H9 (cell line): ENCODE data around the gene CAV2. TPM values are rescaled to one million over a fixed set of nuclear protein-coding genes. Genes with fewer than 3 reads are reported as not detected.

Source experiments
- DNase-seq: peaks from one replicate; pipeline ENCODE4 v3.0.0-alpha.2; 2017
- H2AFZ ChIP-seq: one replicate; pipeline ENCODE4 v1.6.1; 2013; ENCODE audit warnings: mild to moderate bottlenecking, low read length, control low read depth, moderate library complexity
- H2AK5ac ChIP-seq: 2 replicates; pipeline ENCODE4 v1.6.1; 2013; ENCODE audit warnings: low read length, control low read depth, mixed read lengths; ENCODE audit not compliant: insufficient read length
- H2BK120ac ChIP-seq: one replicate; pipeline ENCODE4 v1.6.1; 2013; ENCODE audit warnings: low read depth, mild to moderate bottlenecking, low read length, control low read depth, inconsistent platforms; ENCODE audit not compliant: poor library complexity, severe bottlenecking
- H2BK12ac ChIP-seq: 2 replicates; pipeline ENCODE4 v1.6.1; 2013; ENCODE audit warnings: low read length, control low read depth, mixed read lengths, low read depth; ENCODE audit not compliant: insufficient read length
- H2BK15ac ChIP-seq: 2 replicates; pipeline ENCODE4 v1.6.1; 2013; ENCODE audit warnings: low read depth, low read length, control low read depth
- H2BK20ac ChIP-seq: one replicate; pipeline ENCODE4 v1.6.1; 2013; ENCODE audit warnings: low read depth, mild to moderate bottlenecking, low read length, control low read depth, inconsistent platforms; ENCODE audit not compliant: poor library complexity, severe bottlenecking
- H2BK5ac ChIP-seq: 2 replicates; pipeline ENCODE4 v1.6.1; 2013; ENCODE audit warnings: low read length, control low read depth, mixed read lengths; ENCODE audit not compliant: insufficient read length
- H3K14ac ChIP-seq: 2 replicates; pipeline ENCODE4 v1.6.1; 2013; ENCODE audit warnings: low read length, control low read depth; ENCODE audit not compliant: insufficient read depth
- H3K18ac ChIP-seq: 2 replicates; pipeline ENCODE4 v1.6.1; 2013; ENCODE audit warnings: low read depth, mild to moderate bottlenecking, mixed read lengths, low read length, control low read depth; ENCODE audit not compliant: insufficient read length
- H3K23ac ChIP-seq: 2 replicates; pipeline ENCODE4 v1.6.1; 2013; ENCODE audit warnings: low read length, control low read depth, mixed read lengths, low read depth; ENCODE audit not compliant: insufficient read length
- H3K23me2 ChIP-seq: 2 replicates; pipeline ENCODE4 v1.6.1; 2013; ENCODE audit warnings: low read depth, mild to moderate bottlenecking, mixed read lengths, low read length, control low read depth; ENCODE audit not compliant: insufficient read length, poor library complexity, severe bottlenecking
- H3K27ac ChIP-seq: 2 replicates; pipeline ENCODE4 v1.5.1; 2013; ENCODE audit warnings: low read length, control low read depth, mixed read lengths, low read depth; ENCODE audit not compliant: insufficient read length
- H3K27me3 ChIP-seq: 2 replicates; pipeline ENCODE4 v1.6.1; 2013; ENCODE audit warnings: low read length, control low read depth, inconsistent platforms; ENCODE audit not compliant: insufficient read depth
- H3K4ac ChIP-seq: 2 replicates; pipeline ENCODE4 v1.6.1; 2013; ENCODE audit warnings: low read depth, mild to moderate bottlenecking, control low read depth, inconsistent platforms, low read length, moderate library complexity
- H3K4me1 ChIP-seq: 2 replicates; pipeline ENCODE4 v1.6.1; 2013; ENCODE audit warnings: low read length, control low read depth, inconsistent platforms; ENCODE audit not compliant: insufficient read depth
- H3K4me2 ChIP-seq: 2 replicates; pipeline ENCODE4 v1.6.1; 2013; ENCODE audit warnings: low read length, control low read depth, mixed read lengths; ENCODE audit not compliant: insufficient read length, insufficient read depth
- H3K56ac ChIP-seq: 2 replicates; pipeline ENCODE4 v1.6.1; 2013; ENCODE audit warnings: low read depth, mild to moderate bottlenecking, mixed read lengths, low read length, control low read depth; ENCODE audit not compliant: insufficient read length
- H3K79me1 ChIP-seq: 2 replicates; pipeline ENCODE4 v1.6.1; 2013; ENCODE audit warnings: low read depth, mild to moderate bottlenecking, moderate library complexity, low read length, control low read depth, inconsistent platforms; ENCODE audit not compliant: insufficient read depth, poor library complexity, severe bottlenecking
- H3K79me2 ChIP-seq: 2 replicates; pipeline ENCODE4 v1.6.1; 2013; ENCODE audit warnings: low read length, control low read depth, inconsistent platforms; ENCODE audit not compliant: insufficient read depth
- H3K9ac ChIP-seq: 2 replicates; pipeline ENCODE4 v1.6.1; 2013; ENCODE audit warnings: low read length, control low read depth, mixed read lengths; ENCODE audit not compliant: insufficient read length; ENCODE audit errors: extremely low read depth
- H3K9me3 ChIP-seq: one replicate; pipeline ENCODE4 v1.6.1; 2013; ENCODE audit warnings: low read depth, low read length, inconsistent platforms; ENCODE audit not compliant: control insufficient read depth
- H3T11ph ChIP-seq: one replicate; pipeline ENCODE4 v1.6.1; 2013; ENCODE audit warnings: mild to moderate bottlenecking, low read length, control low read depth, inconsistent platforms
- H4K20me1 ChIP-seq: one replicate; pipeline ENCODE4 v1.6.1; 2013; ENCODE audit not compliant: control insufficient read depth, insufficient read length, insufficient read depth
- H4K5ac ChIP-seq: 2 replicates; pipeline ENCODE4 v1.6.1; 2013; ENCODE audit warnings: low read depth, mild to moderate bottlenecking, mixed read lengths, low read length, control low read depth; ENCODE audit not compliant: insufficient read length
- H4K8ac ChIP-seq: replicated peaks from 2 replicates; pipeline ENCODE4 v1.6.1; 2013; ENCODE audit warnings: low read length, control low read depth, mixed read lengths, low read depth; ENCODE audit not compliant: insufficient read length
- H4K91ac ChIP-seq: 2 replicates; pipeline ENCODE4 v1.6.1; 2013; ENCODE audit warnings: low read depth, mild to moderate bottlenecking, moderate library complexity, mixed read lengths, low read length, control low read depth; ENCODE audit not compliant: insufficient read length
- H3K27ac Mint-ChIP-seq, 3 experiments: 2 replicates in 2 of 3; 3 replicates in 1 of 3; pipeline ENCODE4 v1.8.0; 2020 to 2021; ENCODE audit warnings: mixed read lengths in 3 of 3, mild to moderate bottlenecking in 1 of 3, moderate library complexity in 1 of 3
- H3K27me3 Mint-ChIP-seq: 2 replicates; pipeline ENCODE4 v1.8.0; 2021; ENCODE audit warnings: low read depth, mild to moderate bottlenecking, moderate library complexity, mixed read lengths
- H3K36me3 Mint-ChIP-seq, 3 experiments: 2 replicates in 2 of 3; 3 replicates in 1 of 3; pipeline ENCODE4 v1.8.0; 2020 to 2021; ENCODE audit warnings: low read depth in 3 of 3, mixed read lengths in 3 of 3; ENCODE audit not compliant: insufficient read depth in 1 of 3
- H3K4me1 Mint-ChIP-seq, 2 experiments: 2 replicates each; pipeline ENCODE4 v1.8.0; 2020; ENCODE audit warnings: mixed read lengths in 2 of 2
- H3K4me3 Mint-ChIP-seq, 2 experiments: 2 replicates in 1 of 2; 3 replicates in 1 of 2; pipeline ENCODE4 v1.8.0; 2020 to 2021; ENCODE audit warnings: mild to moderate bottlenecking in 2 of 2, mixed read lengths in 2 of 2, moderate library complexity in 1 of 2
- H3K9me3 Mint-ChIP-seq, 2 experiments: 2 replicates in 1 of 2; 3 replicates in 1 of 2; pipeline ENCODE4 v1.8.0; 2020; ENCODE audit warnings: mild to moderate bottlenecking in 2 of 2, mixed read lengths in 2 of 2, moderate library complexity in 1 of 2
- CTCF ChIP-seq: fragments of 200-600 bp; sonication (generic); conservative IDR thresholded peaks from 3 replicates; pipeline ENCODE4 v1.8.0; 2021; ENCODE audit warnings: antibody characterized with exemption, mild to moderate bottlenecking
- WGBS: extraction: QIAGEN DNeasy Blood & Tissue Kit; methylation state at CpG from one replicate; pipeline ENCODE4 v1.1.7; 2013; ENCODE audit warnings: missing lambda C conversion rate, low lambda C conversion rate, mixed read lengths; ENCODE audit not compliant: insufficient read length; ENCODE audit errors: extremely low coverage; 5-methylcytosine and 5-hydroxymethylcytosine counted together
- total RNA-seq: library from RNA; stranded (reverse); gene quantifications from 2 replicates; pipeline ENCODE4 v1.2.1, GENCODE V29; 2021

CAV2 gene
- total RNA-seq, 1 experiment from 2014 or later, result 3.7 TPM

DNA sequence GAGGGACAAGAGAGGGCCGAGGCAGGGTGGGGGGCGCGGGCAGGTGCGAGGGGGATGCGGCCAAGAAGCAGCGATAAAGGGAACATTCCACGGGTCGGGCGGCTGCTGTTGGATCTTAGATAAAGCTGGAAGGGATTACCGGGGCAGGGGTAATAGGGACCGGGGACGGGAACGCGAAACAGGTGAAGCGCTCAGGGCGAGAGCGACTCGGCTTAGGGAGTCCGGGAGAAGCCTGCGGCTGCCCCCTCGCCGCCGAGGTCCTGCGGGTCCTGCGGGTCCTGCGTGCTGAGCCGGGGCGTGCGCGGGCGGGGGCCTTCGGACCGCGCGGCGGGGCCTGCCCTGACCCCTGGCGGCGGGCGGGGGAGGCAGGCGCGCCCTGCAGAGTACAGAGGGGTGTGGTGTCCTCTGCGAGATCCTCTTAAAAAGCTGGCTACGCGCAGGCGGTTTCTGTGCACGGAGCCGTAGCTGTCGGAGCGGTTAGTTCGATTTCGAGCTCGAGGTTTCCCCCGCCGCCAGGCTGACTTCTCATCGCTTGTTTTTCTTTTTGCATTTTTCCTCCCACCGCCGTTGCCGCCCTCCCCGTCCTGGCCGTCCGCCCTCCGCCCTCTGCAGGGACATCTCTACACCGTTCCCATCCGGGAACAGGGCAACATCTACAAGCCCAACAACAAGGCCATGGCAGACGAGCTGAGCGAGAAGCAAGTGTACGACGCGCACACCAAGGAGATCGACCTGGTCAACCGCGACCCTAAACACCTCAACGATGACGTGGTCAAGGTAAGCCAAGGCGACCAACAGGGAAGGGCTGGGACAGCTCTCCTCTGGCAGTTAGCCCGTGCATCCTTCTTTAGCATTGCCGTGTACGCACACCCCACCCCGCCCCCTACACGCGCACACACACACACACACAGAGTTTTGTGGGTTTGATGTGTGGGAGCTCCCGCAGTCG, 26.6 kb downstream of the CAV2 start:
- H3K4me1 ChIP-seq, result peaks cover 4% of the 10 kb centered on the region; the same call in 1 of the 2 replicates
- no peak overlapping the region for H2BK20ac ChIP-seq
- H2AK5ac ChIP-seq, result no peak overlapping the region
- H2BK120ac ChIP-seq, result no peak overlapping the region
- peak; percentile 84 for TF ChIP-seq CTCF
- no peak overlapping the region for H4K5ac ChIP-seq
- no peak overlapping the region for H3K23ac ChIP-seq
- H3T11ph ChIP-seq, result no peak overlapping the region
- H3K14ac ChIP-seq, result no peak overlapping the region; the same call in 1 of the 2 replicates
- no peak overlapping the region for H3K56ac ChIP-seq
- no peak overlapping the region for H2BK12ac ChIP-seq
- Mint-ChIP-seq H3K27ac (peak overlapping the region in 2 of 3 experiments; percentile 61 to 85; a peak in 2 of 7 replicates), H3K36me3 (no peaks in the 10 kb centered on the region), H3K4me3 (peak overlapping the region; percentile 84 to 97), H3K9me3 (no peaks in the 10 kb centered on the region), H3K4me1 (peaks cover 49 to 58% of the 10 kb centered on the region in 2 experiments), H3K27me3 (peaks cover 19% of the 10 kb centered on the region)
- H3K79me1 ChIP-seq, result no peaks in the 10 kb centered on the region
- H4K8ac ChIP-seq, result no peak overlapping the region
- peak overlapping the region; percentile 3 for H3K18ac ChIP-seq
- no peak overlapping the region for H2BK15ac ChIP-seq
- WGBS, result no CpG with 5 or more reads among the region's 83 CpGs
- no peaks in the 10 kb centered on the region for H3K27me3 ChIP-seq
- peaks cover 20% of the 10 kb centered on the region for H3K23me2 ChIP-seq
- H3K27ac ChIP-seq, result no peak overlapping the region
- H4K20me1 ChIP-seq, result no peaks in the 10 kb centered on the region
- DNase-seq, result peak; percentile 83
- H3K9me3 ChIP-seq, result no peaks in the 10 kb centered on the region
- H3K4me2 ChIP-seq, result peak overlapping the region; percentile 90
- no peak overlapping the region for H2AFZ ChIP-seq
- H3K9ac ChIP-seq, result peak overlapping the region; percentile 44
- no peak overlapping the region for H3K4ac ChIP-seq
- no peak overlapping the region for H2BK5ac ChIP-seq
- H3K79me2 ChIP-seq, result no peaks in the 10 kb centered on the region
- H4K91ac ChIP-seq, result no peak overlapping the region
